DND-41 (cell line): ENCODE results near the gene PLEKHA7.
"Not testable (repeated sequence)": the region's sequence is repeated elsewhere in the genome, so short reads cannot be mapped to it uniquely, and the experiment has no call there.

Source experiments
- ATAC-seq: fragments of 200-7000 bp; cut with Tn5 transposase; 3 replicates; pipeline ENCODE4 v1.9.1; 2021; ENCODE audit warnings: low read depth; ENCODE audit not compliant: insufficient read depth
- DNase-seq: peaks from one replicate; pipeline ENCODE4 v3.0.0-alpha.2; 2020
- H2AFZ ChIP-seq: 2 replicates; pipeline ENCODE4 v1.6.0; 2012; ENCODE audit warnings: low read depth, low read length
- H3K27ac ChIP-seq: 2 replicates; pipeline ENCODE4 v1.5.1; 2012; ENCODE audit warnings: low read length, inconsistent platforms
- H3K27me3 ChIP-seq: fragments of 200-600 bp; sonication (generic); 2 replicates; pipeline ENCODE4 v1.6.0; 2012; ENCODE audit warnings: low read length, mild to moderate bottlenecking, inconsistent platforms; ENCODE audit not compliant: insufficient read depth, poor library complexity
- H3K36me3 ChIP-seq: 2 replicates; pipeline ENCODE4 v1.5.1; 2012; ENCODE audit warnings: low read length, inconsistent platforms; ENCODE audit not compliant: insufficient read depth
- H3K4me1 ChIP-seq: 2 replicates; pipeline ENCODE4 v1.5.1; 2012; ENCODE audit warnings: mild to moderate bottlenecking, low read length; ENCODE audit not compliant: insufficient read depth
- H3K4me2 ChIP-seq: 2 replicates; pipeline ENCODE4 v1.6.0; 2012; ENCODE audit warnings: mild to moderate bottlenecking, moderate library complexity, low read length, inconsistent platforms; ENCODE audit not compliant: insufficient read depth
- H3K4me3 ChIP-seq, 2 experiments: fragments of 200-600 bp in 1 of 2; shearing (Covaris generic) in 1 of 2; 2 replicates each; pipeline ENCODE4 v1.5.1; 2012 to 2016; ENCODE audit warnings: inconsistent platforms in 2 of 2, low read length in 2 of 2, mild to moderate bottlenecking in 2 of 2, low read depth in 1 of 2, moderate library complexity in 1 of 2
- H3K79me2 ChIP-seq: 2 replicates; pipeline ENCODE4 v1.6.0; 2012; ENCODE audit warnings: low read length, inconsistent platforms; ENCODE audit not compliant: insufficient read depth
- H3K9ac ChIP-seq: 2 replicates; pipeline ENCODE4 v1.6.0; 2012; ENCODE audit warnings: low read depth, mild to moderate bottlenecking, inconsistent platforms, low read length, moderate library complexity
- H3K9me3 ChIP-seq: 2 replicates; pipeline ENCODE4 v1.5.1; 2012; ENCODE audit warnings: low read length, moderate library complexity, mild to moderate bottlenecking, inconsistent platforms; ENCODE audit not compliant: insufficient read depth, severe bottlenecking
- H4K20me1 ChIP-seq: 2 replicates; pipeline ENCODE4 v1.6.0; 2012; ENCODE audit warnings: low read length; ENCODE audit not compliant: insufficient read depth
- CTCF ChIP-seq: IDR thresholded peaks from 2 replicates; pipeline ENCODE4 v1.5.1; 2012; ENCODE audit warnings: borderline replicate concordance, low read length, moderate library complexity, mild to moderate bottlenecking; ENCODE audit not compliant: poor library complexity, severe bottlenecking; ENCODE audit errors: extremely low read depth
- EZH2 ChIP-seq: IDR thresholded peaks from 3 replicates; pipeline ENCODE4 v1.6.1; 2012; ENCODE audit warnings: borderline replicate concordance, low read depth, mild to moderate bottlenecking, moderate library complexity, low read length, inconsistent platforms; ENCODE audit not compliant: severe bottlenecking

The PLEKHA7 gene

GRCh38 chr11:16966930-16967671 lies 47.1 kb downstream of the PLEKHA7 start:
- no peaks in the 10 kb centered on the region for H3K36me3 ChIP-seq
- H3K27me3 ChIP-seq: peaks cover 15% of the 10 kb centered on the region
- H3K9ac ChIP-seq: no peak overlapping the region
- no peaks in the 10 kb centered on the region for H3K4me1 ChIP-seq
- no peak overlapping the region for H2AFZ ChIP-seq
- DNase-seq (no peak), ATAC-seq (no peak)
- no peaks in the 10 kb centered on the region for H3K9me3 ChIP-seq
- H3K79me2 ChIP-seq: no peaks in the 10 kb centered on the region
- no peak overlapping the region for H3K27ac ChIP-seq
- TF ChIP-seq CTCF (no peak), EZH2 (no peak)
- no peak overlapping the region for H3K4me2 ChIP-seq
- H4K20me1 ChIP-seq: no peaks in the 10 kb centered on the region
- no peak overlapping the region for H3K4me3 ChIP-seq

- Histone ChIP-seq H3K4me3 (no peak overlapping the region), H3K4me1 (no peaks in the 10 kb centered on the region), H2AFZ (no peak overlapping the region), H3K9ac (no peak overlapping the region), H3K79me2 (no peaks in the 10 kb centered on the region), H3K27me3 (peaks cover 15% of the 10 kb centered on the region), H3K4me2 (no peak overlapping the region), H4K20me1 (no peaks in the 10 kb centered on the region), H3K36me3 (no peaks in the 10 kb centered on the region), H3K9me3 (no peaks in the 10 kb centered on the region), H3K27ac (no peak overlapping the region)
- TF ChIP-seq CTCF (no peak), EZH2 (no peak)
- DNase-seq (no peak), ATAC-seq (no peak)
These were observed 49.7 kb downstream of the PLEKHA7 start for GRCh38 chr11:16964501-16964900.

GRCh38 chr11:16963316-16963876 lies 50.8 kb downstream of the PLEKHA7 start:
- no peak overlapping the region for H3K9ac ChIP-seq
- no peak overlapping the region for H3K4me3 ChIP-seq
- H3K36me3 ChIP-seq: no peaks in the 10 kb centered on the region
- no peak for DNase-seq
- H3K4me1 ChIP-seq: no peaks in the 10 kb centered on the region
- no peak overlapping the region for H2AFZ ChIP-seq
- TF ChIP-seq EZH2 (no peak), CTCF (no peak)
- no peaks in the 10 kb centered on the region for H3K9me3 ChIP-seq
- no peaks in the 10 kb centered on the region for H4K20me1 ChIP-seq
- H3K27me3 ChIP-seq: peaks cover 10% of the 10 kb centered on the region
- no peak for ATAC-seq
- H3K4me2 ChIP-seq: no peak overlapping the region
- H3K27ac ChIP-seq: no peak overlapping the region
- no peaks in the 10 kb centered on the region for H3K79me2 ChIP-seq

GRCh38 chr11:16962589-16962988 lies 51.6 kb downstream of the PLEKHA7 start:
- H4K20me1 ChIP-seq, H3K79me2 ChIP-seq, DNase-seq, H2AFZ ChIP-seq, H3K36me3 ChIP-seq, H3K4me3 ChIP-seq, H3K27me3 ChIP-seq, H3K9me3 ChIP-seq, H3K9ac ChIP-seq, H3K4me1 ChIP-seq, H3K27ac ChIP-seq, H3K4me2 ChIP-seq: not testable (repeated sequence)
- ATAC-seq: 0 out of 3 replicates have a peak, but pooled peaks have one; percentile 22
